HG03521 (cell line): Measurements from ENCODE around the gene EYA2.

Experiments used
- ATAC-seq: cut with Tn5 transposase; IDR thresholded peaks from one replicate; pipeline ENCODE4 v1.9.1; 2021; ENCODE audit warnings: mild to moderate bottlenecking, moderate library complexity; ENCODE audit not compliant: unreplicated experiment

Gene EYA2

GRCh38 chr20:47127546-47127945 is 232.9 kb downstream of the EYA2 start:
- ATAC-seq: no peak

- no peak for ATAC-seq
Measured at GRCh38 chr20:47127999-47128398, 233.4 kb downstream of the EYA2 start.

- no peak for ATAC-seq
Measured at GRCh38 chr20:47129306-47129705, 234.7 kb downstream of the EYA2 start.

GRCh38 chr20:47133809-47134456 is 239.3 kb downstream of the EYA2 start:
- ATAC-seq: no peak

GRCh38 chr20:47136782-47137181 is 242.1 kb downstream of the EYA2 start:
- ATAC-seq: no peak

- ATAC-seq: no peak
Measured at GRCh38 chr20:47137231-47137870, 242.7 kb downstream of the EYA2 start.

- ATAC-seq: no peak
Measured at GRCh38 chr20:47139934-47140535, 245.4 kb downstream of the EYA2 start.

- ATAC-seq: no peak
Measured at GRCh38 chr20:47141350-47141921, 246.8 kb downstream of the EYA2 start.

- no peak for ATAC-seq
Measured at GRCh38 chr20:47141941-47142773, 247.5 kb downstream of the EYA2 start.

- no peak for ATAC-seq
Measured at GRCh38 chr20:47142774-47143170, 248.1 kb downstream of the EYA2 start.

- ATAC-seq: no peak
Measured at GRCh38 chr20:47143657-47144056, 249.0 kb downstream of the EYA2 start.

GRCh38 chr20:47144463-47144862 is 249.8 kb downstream of the EYA2 start:
- ATAC-seq: no peak

- no peak for ATAC-seq
Measured at GRCh38 chr20:47146686-47147085, 252.0 kb downstream of the EYA2 start.

GRCh38 chr20:47148059-47148458 is 253.4 kb downstream of the EYA2 start:
- ATAC-seq: no peak

GRCh38 chr20:47149939-47150338 is 255.3 kb downstream of the EYA2 start:
- ATAC-seq: no peak

GRCh38 chr20:47150403-47151152 is 255.9 kb downstream of the EYA2 start:
- ATAC-seq: no peak

- no peak for ATAC-seq
Measured at GRCh38 chr20:47152068-47152467, 257.4 kb downstream of the EYA2 start.

- no peak for ATAC-seq
Measured at GRCh38 chr20:47154089-47154488, 259.4 kb downstream of the EYA2 start.

- ATAC-seq: no peak
Measured at GRCh38 chr20:47156301-47157137, 261.9 kb downstream of the EYA2 start.

GRCh38 chr20:47159166-47159565 is 264.5 kb downstream of the EYA2 start:
- no peak for ATAC-seq
